Inflammatory macrophage (primary cell): ENCODE data around the gene TMEM50B.
"Not testable (repeated sequence)": the region's sequence is repeated elsewhere in the genome, so short reads cannot be mapped to it uniquely, and the experiment has no call there.

ENCODE experiments used
- DNase-seq, 2 donors: peaks; one replicate each; pipeline ENCODE4 v3.0.0-alpha.2; 2020 to 2022

TMEM50B gene

GRCh38 chr21:33427051-33427450 is 52.7 kb downstream of the TMEM50B start:
- no peak for DNase-seq

GRCh38 chr21:33425825-33426224 is 53.9 kb downstream of the TMEM50B start:
- DNase-seq = no peak

- DNase-seq = no peak
Measured at GRCh38 chr21:33424214-33424613, 55.6 kb downstream of the TMEM50B start.

GRCh38 chr21:33421713-33422393 is 57.9 kb downstream of the TMEM50B start:
- DNase-seq = no peak

GRCh38 chr21:33419538-33420123 is 60.1 kb downstream of the TMEM50B start:
- peak; percentile 45 to 56 for DNase-seq

GRCh38 chr21:33418691-33419090 is 61.1 kb downstream of the TMEM50B start:
- DNase-seq = no peak

- no peak for DNase-seq
Measured at GRCh38 chr21:33414926-33415325, 64.8 kb downstream of the TMEM50B start.

- no peak for DNase-seq
Measured at GRCh38 chr21:33414068-33414467, 65.7 kb downstream of the TMEM50B start.

- no peak for DNase-seq
Measured at GRCh38 chr21:33412832-33413519, 66.8 kb downstream of the TMEM50B start.

GRCh38 chr21:33412439-33412831 is 67.3 kb downstream of the TMEM50B start:
- DNase-seq = not testable (repeated sequence)

GRCh38 chr21:33411949-33412430 is 67.8 kb downstream of the TMEM50B start:
- DNase-seq = peak in 1 of 2 donors; percentile 8

- no peak for DNase-seq
Measured at GRCh38 chr21:33406493-33406892, 73.3 kb downstream of the TMEM50B start.

GRCh38 chr21:33403786-33404585 is 75.8 kb downstream of the TMEM50B start:
- peak; percentile 59 to 63 for DNase-seq

- peak; percentile 39 to 61 for DNase-seq
Measured at GRCh38 chr21:33403128-33403785, 76.5 kb downstream of the TMEM50B start, which contains the start of gene IFNGR2. Gene IFNGR2, plus strand, starts transcription at chr21:33403413. Its CDS starts 131 bp downstream, at chr21:33403544.

GRCh38 chr21:33402001-33402979 is 77.5 kb downstream of the TMEM50B start:
- DNase-seq = peak; percentile 94 to 97

- peak; percentile 68 to 72 for DNase-seq
Measured at GRCh38 chr21:33401630-33401992, 78.2 kb downstream of the TMEM50B start.
